HG03159 (cell line): Measurements from ENCODE around the gene TP53I11.

Source experiments
- ATAC-seq: cut with Tn5 transposase; IDR thresholded peaks from one replicate; pipeline ENCODE4 v1.9.1; 2021; ENCODE audit warnings: mild to moderate bottlenecking, moderate library complexity; ENCODE audit not compliant: unreplicated experiment

Gene TP53I11

DNA sequence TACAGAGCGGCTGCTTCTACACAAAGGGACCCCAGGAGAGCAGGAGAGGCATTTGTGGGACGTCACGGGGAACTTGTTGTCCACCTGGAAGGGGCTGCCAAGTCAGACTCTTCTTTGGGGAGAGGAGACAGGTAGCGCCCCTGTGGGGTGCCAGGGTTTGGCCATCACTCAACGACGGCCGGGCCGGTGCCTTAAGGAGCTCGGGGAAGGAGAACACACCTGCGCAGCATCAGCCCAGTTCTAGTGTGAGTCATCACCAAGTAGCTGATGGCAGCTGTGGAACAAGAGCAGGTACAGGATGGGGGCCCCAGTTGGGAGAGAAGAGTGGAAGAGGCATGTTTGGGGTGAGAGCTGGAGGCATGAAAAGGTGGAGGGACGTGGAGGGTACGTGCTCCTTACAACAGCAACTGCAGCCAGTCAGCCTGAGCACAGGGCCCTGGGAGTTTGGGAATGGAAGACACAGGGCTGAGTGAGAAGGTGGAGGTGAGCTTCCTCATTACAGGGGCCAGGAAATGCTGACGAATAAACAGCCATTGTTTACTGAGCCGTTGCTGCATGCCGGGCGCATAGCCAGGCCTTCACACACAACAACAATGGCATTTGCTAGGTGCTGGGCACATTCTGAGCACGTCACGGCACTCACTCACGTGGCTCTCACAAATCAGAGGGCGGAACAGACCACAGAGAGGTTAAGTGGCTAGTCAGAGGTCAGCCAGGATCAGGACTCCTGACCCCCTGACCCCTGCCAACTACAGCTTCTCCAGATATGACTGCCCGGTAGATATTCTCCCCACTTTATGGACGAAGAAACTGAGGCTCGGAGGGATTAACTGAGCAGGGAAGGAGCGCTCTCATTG lies 29.1 kb upstream of the TP53I11 start:
- no peak for ATAC-seq

DNA sequence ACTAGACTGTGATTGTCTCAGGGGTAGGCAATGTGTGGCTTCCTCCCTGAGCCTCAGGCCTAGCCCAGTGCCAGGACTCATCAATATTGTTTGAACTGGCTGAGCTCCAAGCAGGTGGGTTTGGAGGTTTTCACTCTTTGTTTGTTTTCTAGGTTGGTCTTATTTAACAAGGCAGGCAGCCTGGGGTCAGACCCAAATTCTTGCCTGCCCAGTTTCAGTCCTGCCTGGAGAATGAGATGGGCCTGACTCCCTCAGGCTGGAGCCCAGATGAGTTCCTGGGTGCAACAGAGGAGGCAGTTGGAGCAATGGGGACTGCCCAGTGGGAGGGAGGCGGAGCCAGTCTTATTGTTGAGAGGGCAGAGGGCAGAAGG lies 28.3 kb upstream of the TP53I11 start:
- no peak for ATAC-seq

DNA sequence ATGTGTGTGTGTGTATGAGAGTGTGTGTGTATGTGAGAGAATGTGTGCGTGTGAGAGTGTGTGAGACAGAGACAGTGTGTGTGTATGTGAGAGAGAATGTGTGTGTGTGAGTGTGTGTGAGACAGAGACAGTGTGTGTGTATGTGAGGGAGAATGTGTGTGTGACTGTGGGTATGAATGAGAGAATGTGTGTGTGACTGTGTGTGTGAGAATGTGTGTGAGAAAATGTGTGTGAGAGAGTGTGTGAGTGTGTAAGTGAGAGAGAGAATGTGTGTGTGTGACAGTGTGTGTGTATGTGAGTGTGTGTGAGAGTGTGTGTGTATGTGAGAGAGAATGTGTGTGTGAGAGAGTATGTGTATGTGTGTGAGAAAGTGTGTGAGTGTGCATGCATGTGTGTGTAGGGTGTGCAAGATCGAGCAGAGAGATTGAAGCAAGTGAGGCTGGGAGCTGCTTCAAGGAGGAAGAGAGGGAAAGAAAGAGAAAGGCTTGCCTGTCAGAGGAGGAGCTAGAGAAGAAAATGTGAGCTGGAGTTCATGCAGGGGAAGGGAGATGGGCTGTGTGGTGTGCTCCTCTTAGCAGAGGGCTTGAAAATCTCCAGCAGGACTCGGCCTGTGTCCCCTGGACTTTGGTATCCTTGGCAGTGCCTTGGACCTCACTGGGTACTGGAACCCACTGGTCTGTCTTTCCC lies 27.7 kb upstream of the TP53I11 start:
- ATAC-seq = no peak

DNA sequence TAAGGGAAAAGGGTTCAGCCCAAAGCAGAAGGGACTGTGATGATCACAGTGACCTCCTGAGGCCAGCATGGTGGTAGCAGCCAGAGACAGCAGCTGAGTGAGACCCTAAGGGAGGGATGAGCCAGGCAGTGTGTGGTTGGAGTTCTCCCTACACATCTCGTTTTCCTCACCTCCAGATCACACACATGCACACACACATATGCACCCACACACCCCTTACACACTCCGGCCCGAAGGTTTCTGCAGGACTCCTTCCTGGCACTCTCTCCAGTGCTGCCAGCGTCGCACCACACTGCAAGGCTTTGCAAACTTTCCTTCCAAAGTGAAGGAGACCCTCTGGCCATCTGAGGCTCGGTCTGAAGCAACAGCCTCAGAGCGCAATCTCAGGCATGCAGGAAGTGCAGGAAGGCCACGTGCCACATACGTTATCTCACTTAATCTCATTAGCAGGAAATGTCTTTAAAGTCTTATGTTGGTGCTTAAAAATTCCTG lies 26.9 kb upstream of the TP53I11 start:
- ATAC-seq = no peak

DNA sequence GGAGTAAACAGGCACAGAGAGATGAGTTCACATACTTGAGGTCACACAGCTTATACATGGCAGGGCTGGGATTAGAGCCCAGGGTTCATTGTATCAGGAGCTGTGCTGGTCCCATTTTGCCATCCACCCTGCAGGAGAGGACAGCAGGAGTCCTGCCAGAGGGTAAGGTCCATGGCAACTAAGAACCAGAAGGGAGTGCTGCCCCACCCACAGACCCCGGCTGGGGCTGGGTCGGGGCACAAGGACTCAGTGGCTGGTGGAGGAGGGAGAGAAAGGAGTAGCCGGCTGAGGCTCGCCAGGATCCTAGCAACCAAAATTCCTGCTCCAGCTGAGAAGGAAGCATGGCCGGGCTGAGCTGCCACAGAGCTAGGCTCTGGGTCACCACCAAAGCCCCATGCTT lies 25.9 kb upstream of the TP53I11 start:
- no peak for ATAC-seq

DNA sequence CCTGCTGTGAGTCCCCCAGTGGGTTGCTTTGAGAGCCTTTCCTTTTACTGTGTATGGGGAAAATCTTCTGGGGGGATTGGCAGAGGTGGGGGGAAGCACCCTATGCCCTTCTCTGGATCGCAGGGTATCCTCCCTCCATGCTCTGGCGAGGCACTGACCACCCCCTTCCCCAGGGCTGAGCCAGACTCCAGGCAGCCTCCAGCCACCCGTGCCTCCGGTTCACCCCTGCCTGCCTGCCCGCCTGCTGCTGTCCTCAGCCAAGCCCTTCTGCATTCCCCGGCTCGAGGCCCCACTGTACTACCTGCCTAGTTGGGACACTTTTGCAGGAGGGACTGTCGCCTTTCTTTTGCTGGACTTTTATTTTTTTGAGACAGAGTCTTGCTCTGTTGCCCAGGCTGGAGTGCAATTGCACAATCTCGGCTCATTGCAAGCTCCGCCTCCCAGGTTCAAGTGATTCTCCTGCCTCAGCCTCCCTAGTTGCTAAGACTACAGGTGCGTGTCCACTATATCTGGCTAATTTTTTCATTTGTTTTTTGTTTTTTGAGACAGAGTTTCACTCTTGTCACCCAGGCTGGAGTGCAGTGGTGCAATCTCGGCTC lies 23.8 kb upstream of the TP53I11 start:
- no peak for ATAC-seq

DNA sequence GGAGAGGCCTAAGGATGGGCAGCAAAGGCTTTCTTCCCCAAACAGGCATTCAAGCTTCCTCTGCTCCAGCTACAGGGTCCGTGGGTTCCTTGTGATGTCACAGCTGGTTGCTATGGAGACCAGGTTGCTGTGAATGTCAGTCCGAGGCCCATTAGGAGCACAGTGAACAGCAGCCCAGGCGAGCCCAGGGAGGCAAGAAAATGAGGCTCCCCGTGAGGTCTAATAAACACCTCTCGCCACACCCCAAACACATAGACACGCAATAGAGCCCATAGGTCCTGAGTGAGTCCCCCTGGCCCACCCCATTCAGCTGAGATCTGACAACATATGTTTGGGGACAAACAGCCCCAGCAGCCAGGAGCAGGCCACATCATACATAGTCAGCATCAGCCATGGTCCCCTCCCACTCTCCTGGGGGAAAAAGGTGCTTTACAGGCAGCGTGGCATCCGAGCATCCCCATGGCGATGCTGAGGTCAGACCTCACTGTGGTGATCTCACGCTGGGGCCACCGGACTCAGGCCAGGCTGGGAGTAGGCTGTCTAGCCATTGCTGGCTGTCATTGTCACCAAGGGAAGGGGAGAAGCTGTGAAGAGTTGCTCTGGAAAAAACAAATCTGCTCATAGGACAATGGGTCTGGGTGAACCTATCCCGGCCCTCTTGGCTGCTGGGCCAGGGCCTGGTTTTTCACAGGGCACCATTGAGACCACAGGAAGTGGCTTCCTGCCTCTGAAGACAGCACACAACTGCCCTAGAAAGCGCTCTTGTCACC lies 23.1 kb upstream of the TP53I11 start:
- ATAC-seq = no peak

DNA sequence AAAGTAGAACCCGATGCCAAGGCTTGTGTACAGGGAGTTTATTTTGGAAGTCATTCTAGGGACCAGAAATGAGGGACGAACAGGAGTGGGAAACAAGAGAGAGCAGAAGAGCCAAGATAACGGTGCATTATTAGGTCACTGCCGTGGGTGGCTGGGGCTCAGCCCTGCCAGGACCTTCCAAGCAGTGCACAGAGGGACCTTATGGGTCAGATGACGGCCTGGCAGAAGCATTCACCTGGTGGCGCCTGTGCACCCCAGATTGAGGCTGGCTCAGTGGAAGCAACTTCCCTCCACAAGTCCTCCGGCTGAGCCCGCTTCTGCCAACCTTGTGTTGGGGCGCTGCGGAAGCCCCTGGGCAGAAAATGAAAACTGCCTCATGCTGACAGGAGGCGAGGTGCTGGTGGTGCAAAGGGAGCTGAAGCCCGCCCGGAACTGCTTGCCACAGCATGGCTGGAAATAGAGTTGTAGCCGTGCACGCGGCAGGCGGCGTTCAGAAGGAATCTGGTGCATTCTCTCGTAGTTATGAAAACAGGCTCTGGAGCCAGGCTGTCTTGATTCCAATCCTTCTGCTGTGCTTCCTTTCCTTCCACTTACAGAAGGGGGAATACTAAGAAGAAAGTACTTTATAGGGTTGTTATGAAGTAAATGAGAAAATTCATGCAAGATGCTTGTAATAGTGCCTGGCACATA lies 22.2 kb upstream of the TP53I11 start:
- ATAC-seq = no peak

DNA sequence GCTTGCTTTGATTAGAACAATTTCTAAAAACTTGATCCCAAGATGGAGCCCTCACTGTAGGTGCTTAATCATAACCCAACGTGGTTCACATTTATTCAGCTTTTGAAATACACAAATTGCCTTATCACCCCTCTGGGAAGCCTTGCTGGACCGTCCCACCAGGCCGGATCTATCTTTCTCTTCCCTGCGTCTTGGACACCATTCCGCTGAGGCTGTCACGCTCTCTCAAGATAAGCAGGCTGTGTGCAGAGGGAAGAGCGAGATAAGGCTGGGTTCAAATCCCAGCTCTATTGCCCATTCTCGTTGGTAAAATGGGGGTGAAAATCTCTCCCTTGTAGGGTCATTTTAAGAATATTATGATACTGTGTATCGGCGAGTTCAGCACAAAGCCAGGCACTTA lies 20.5 kb upstream of the TP53I11 start:
- no peak for ATAC-seq

DNA sequence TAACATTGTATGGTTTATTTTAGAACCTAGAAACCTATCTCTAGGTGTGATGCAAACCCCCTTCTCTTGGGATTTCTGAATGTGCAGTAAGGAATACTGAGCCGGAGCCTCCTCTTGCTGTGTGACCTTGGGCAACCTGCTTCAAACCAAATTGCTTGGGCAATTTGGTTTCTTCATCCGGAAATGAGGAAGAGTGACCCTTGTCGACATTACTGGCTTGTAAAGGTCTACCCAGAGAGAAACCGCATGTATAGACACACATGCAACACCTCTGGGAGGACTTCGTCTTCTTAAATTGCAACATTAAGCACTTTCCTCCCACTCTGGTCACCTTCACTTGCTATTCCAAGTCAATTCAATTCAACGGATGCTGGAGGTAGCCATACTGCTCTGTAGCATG lies 19.6 kb upstream of the TP53I11 start:
- ATAC-seq = no peak

DNA sequence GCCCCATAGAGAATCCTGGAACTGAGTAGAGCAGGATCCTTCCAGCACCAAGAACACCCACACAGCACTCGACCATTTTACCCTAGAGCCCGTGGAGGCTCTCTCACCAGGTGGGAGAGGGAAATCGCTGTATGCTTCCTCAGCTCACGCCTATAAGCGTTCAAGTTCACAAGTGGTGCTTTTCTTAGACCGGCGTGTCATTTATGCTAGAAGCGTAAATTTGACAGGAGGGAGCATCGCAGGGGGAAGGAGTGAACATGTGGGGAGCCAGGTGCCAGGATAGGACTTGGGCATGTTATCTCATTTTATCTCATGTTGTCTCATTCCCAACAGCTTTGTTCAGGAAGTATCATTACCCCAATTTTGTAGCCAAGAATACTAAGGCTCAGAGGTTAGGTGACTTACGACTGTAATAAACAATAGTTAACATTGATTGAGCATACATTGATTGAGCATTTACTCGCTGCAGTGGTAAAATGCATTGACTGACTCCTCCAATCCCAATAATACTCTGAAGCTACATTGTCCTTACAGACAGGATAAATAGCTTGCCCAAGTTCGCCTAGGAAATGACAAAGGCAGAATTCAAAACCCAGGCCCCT lies 19.1 kb upstream of the TP53I11 start:
- ATAC-seq = no peak

DNA sequence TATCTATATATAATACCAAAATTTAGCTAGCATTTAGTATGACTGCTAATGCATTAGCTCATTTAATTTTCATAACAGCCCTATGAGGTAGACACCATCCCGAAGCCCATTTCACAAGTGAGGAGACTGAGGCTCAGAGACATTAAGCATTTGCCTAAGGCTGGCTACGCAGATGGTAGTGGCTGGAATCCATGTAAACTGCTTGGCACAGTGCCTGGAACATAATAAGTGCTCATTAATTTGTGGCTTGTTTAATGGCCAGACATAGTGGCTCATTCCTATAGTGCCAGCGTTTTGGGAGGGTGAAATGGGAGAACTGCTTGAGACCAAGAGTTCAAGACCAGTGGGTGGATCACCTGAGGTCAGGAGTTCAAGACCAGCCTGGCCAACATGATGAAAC lies 17.8 kb upstream of the TP53I11 start:
- ATAC-seq = no peak

DNA sequence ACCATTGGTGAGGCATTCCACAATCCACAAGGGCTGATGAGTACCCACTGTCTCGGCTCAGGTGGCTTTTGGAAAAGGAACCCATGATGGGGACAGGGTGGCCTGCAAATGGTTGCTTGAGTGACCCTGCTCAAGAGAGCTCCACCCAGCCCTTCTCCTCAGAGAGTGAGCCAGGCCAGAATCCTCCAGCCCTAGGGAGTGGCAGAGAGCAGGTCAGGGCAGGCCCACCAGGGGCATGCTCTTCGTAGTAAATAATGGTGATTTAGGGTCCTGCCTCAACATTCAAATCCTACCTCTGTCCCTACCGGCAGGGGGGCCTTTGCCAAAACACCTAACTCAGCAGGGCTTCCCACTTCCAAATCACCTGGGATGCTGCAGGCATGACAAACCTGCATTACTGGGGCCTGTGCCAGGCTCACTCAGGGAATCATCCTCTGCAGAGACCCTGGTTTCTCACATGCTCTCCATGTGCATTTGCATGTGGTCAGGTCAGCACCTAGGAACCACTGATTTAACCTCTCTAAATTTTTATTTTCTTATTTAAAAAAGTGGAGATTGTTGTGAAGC lies 17.3 kb upstream of the TP53I11 start:
- ATAC-seq = no peak

DNA sequence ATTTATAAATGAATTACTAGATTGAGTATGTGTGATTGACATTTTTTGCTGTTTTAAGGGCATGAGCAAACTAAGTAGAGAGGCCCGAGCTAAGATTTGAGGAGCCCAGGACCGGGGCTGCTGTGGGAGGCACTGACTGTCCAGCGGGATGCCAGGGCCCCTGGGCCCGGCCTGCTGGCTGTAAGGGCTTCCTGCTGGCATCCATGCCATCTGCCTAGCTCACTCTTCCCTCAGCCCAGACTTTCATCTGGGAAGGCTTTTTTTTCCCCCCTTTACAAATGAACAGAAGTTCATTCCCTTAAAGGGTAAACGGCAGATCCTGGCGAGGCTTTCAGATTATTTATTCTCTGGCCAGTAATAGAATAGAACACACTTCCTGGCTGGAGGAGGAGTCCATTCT lies 16.0 kb upstream of the TP53I11 start:
- ATAC-seq = no peak

DNA sequence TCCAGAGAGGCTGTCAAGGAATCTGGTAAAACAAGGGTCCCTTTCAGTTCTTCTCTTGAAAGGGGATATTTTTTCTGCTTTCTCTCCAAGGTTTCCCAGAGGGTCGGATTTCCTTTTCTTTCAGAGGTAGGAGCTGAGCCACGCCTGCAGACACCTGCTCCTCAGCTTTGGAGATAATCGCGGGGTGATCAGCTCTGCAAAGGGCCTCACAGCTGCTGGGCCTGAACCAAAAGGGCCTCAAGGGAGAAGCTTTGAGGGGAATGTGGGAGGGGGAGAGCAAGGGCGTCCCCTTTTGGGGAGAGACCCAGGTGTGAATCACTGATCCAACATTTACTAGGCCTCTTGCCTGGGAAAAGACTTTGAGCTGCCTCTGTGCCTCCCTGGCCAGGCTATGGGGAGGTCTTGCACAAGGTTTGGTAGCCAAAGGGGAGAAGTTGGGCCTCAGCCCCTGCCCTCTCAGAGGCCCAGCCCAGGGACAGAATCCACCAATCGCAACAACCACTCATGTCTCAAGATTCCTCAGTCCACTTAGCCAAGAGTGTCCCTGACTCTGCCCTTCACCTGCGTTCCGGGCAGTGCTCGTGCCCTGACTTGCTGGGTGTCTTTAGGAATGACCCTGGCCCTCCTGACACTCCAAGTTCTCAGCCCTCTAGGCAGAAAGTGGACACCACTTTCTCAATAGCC lies 14.0 kb upstream of the TP53I11 start:
- ATAC-seq = no peak

DNA sequence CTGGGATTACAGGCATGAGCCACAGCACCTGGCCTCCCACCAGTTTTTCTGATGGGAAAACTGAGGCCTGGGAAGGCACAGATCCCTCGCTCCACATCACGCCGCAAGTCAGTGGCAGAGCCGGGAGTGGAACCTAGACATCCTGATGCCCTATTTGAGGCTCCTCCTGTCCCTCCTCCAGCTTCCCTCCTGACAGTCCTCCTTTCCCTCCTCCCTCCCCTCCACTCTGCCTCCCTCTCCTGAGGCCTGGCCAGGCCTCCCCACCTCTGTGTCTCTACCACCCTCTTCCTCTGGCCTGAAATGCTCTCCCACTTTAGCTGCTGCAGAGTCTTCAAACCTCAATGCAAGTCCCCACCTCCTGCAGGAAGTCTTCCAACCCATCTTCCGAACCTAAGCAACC lies 13.3 kb upstream of the TP53I11 start:
- no peak for ATAC-seq

DNA sequence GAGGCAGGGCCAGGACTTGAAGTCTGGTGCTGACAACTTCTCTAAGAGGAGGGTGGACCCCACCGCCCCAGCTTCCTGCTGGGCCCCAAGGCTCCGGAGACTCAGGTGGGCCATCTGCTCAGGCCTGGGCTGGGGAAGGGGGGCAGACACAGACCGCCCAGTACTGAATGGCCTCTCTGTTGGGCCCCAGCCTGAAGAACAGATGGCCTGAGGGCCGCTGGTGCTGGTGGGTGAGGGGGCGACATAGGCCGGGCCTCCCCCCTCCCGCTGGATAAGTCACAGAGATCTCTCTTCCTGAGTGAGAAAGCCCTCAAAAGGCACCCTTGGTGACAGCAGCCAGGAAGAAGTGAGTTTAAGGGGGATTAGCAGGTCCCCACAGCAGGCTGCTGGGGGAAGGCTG lies 12.5 kb upstream of the TP53I11 start:
- no peak for ATAC-seq

DNA sequence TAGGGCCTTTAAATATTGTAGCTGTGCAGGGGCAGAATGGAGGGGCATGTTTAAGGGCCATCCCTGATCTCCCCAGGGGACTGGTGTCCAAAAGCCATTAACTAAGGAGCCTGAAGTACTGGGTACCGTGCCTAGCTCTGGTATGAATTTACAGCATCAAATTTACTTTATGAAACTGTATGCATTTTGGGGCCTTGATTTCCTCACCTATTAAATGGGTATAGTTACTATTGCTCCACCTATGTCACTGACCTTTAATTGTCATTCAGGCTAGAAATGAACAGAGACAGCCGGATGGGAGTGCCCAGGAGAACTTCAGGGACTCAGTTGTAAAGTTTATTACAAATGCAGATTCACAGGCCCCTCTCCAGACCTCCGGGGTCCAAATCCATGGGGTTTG lies 11.8 kb upstream of the TP53I11 start:
- no peak for ATAC-seq

DNA sequence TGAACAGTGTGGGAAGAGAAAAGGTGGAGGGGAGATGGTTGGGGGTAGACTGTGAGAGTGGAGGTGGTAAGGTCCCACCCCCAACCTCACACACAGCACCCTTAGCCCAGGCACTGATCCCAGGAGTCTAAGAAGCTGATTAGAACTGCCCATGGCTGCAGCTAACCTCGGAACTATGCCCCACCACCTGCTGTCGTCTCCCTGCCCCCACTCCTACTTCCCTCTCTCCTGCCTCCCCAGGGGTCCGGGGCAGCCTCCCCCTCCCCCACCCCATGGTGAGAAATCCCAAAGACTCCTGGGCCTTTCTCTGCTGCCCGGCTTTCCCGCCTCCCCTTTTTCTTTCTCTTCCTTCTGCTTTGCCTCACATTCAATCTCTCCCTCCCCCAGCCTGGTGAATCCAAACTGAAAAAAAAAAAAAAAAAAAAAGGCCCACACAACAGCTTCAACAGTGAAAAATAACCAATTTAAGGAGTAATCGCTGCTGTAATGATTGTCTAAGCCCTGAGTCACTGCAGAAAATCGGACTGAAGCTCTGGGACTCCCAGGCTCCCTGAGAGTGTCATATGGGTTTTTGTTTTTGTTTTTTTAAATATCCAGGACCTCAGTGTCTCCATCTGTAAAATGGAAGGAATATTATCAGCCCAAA lies 9.6 kb upstream of the TP53I11 start:
- ATAC-seq = no peak
